ENCODE measurements around the gene RWDD2A.
"Not testable (repeated sequence)": the region's sequence is repeated elsewhere in the genome, so short reads cannot be mapped to it uniquely, and the experiment has no call there.

Gene RWDD2A

GRCh38 chr6:83192871-83193746, at the start of gene RWDD2A, which contains the start of gene PGM3:
TSS of gene RWDD2A (plus strand) at chr6:83193357. CDS start at chr6:83194452, 1,095 bp downstream.
TSS of gene PGM3 (minus strand) at chr6:83193265. CDS start at chr6:83191012, 2,253 bp downstream.
- peak; percentile 71 to 85 (median 75) for DNase-seq (ENCODE audit: low read depth in 3 of 3)

DNA sequence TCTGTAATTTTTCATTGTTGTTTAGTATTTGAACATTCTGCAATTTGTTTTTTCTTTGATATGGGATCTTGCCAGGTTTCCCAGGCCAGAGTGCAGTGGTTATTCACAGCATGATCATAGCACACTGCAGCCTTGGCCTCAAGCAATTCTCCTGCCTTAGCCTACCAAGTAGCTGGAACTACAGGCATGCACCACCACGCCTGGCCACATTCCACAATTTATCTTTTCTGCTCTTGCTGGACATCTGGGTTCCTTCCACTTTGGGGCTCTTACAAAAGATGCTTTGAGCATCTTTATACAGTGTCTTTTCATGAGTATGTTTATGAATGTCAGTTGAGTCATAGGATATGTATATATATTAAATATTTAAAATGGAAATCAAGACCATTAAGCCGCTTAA, 42.0 kb upstream of the RWDD2A start:
- DNase-seq (ENCODE audit: low read depth in 3 of 3), result no peak

- DNase-seq (ENCODE audit: low read depth in 3 of 3), result no peak
Observed at GRCh38 chr6:83152913-83153312, 40.2 kb upstream of the RWDD2A start.

- no peak for DNase-seq (ENCODE audit: low read depth in 3 of 3)
Observed at GRCh38 chr6:83153883-83154521, 39.2 kb upstream of the RWDD2A start.

- no peak for DNase-seq (ENCODE audit: low read depth in 3 of 3)
Observed at GRCh38 chr6:83155794-83156193, 37.4 kb upstream of the RWDD2A start.

DNA sequence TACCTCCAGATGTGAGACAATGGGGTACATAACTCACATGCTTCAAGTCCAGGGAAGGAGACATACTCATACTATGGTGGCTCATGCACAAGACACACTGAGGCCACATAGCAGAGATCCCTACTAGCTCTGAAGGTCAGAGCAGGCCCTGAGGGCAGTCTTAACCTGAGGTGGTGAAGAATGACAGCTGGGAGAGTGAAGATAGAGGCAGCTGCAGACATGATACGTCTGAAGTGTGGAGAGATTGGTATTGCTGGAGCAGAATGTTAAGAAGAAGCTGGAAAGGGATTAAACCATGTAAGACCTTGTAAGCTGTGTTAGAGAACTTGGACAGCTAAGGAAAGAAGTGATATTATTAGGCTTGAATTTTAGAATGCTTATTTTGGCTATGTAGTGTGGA, 33.0 kb upstream of the RWDD2A start:
- DNase-seq (ENCODE audit: low read depth in 3 of 3), result no peak

- DNase-seq (ENCODE audit: low read depth in 3 of 3), result no peak
Observed at GRCh38 chr6:83167726-83168278, 25.4 kb upstream of the RWDD2A start.

DNA sequence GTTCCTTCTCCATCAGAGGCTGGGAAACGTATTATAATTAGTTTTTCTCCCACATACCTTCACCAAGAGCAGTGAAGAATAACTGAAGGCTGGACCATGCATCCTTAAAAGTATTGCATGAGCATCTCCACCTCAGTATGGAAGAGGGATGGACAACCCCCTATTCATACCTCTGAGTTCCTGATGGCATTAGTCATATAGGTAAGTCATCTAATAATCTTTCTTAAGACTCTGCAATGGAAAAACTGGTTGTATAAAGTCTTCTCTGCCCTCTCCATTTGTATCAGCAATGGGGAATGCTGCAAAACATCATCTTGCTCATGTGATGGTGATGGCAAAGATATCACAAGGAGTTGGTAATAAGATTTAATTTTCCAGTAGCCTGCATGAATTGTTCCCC, 24.6 kb upstream of the RWDD2A start:
- no peak for DNase-seq (ENCODE audit: low read depth in 3 of 3)

GRCh38 chr6:83169106-83169505, 24.1 kb upstream of the RWDD2A start:
- no peak for DNase-seq (ENCODE audit: low read depth in 3 of 3)

DNA sequence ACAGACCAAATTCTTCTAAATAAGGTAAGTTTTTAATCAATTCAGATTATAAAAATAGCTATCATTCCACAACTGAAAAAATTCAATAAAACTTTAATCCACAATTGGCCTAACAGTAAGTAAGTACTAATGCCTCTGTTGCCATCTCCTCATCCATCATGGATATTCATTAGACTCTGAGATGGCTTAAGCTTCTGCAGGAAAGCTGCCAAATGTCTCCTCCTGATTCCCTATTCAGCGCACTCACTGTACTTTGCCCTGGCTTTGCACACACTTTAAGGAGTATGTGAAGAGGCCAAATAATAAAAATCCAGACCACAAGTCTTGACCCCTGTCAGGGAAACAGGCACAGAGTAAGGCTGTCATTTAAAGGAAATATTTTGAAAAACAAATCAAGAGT, 23.6 kb upstream of the RWDD2A start:
- no peak for DNase-seq (ENCODE audit: low read depth in 3 of 3)

- DNase-seq (ENCODE audit: low read depth in 3 of 3), result no peak
Observed at GRCh38 chr6:83176246-83176645, 16.9 kb upstream of the RWDD2A start.

GRCh38 chr6:83180426-83180950, 12.7 kb upstream of the RWDD2A start:
- no peak for DNase-seq (ENCODE audit: low read depth in 3 of 3)

DNA sequence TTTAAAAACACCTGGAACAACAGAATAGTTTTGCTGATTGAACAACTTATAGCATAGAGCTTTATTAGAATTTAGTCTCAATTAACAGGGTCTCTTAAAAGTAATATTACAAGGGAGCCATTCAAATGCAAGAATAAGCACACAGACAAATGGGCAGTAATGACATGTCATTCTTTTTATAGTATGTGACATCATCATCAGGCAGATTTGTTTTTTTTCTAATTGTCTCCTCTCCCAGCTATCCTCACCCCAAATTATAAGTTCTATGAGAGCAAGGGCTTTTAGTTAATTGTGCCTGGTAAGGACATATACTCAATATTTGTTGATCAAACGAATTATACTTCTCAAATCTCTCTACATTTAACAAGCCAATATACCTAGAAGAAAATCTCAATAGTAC, 11.0 kb upstream of the RWDD2A start:
- no peak for DNase-seq (ENCODE audit: low read depth in 3 of 3)

GRCh38 chr6:83183082-83183828, 9.9 kb upstream of the RWDD2A start:
- DNase-seq (ENCODE audit: low read depth in 3 of 3), result no peak

DNA sequence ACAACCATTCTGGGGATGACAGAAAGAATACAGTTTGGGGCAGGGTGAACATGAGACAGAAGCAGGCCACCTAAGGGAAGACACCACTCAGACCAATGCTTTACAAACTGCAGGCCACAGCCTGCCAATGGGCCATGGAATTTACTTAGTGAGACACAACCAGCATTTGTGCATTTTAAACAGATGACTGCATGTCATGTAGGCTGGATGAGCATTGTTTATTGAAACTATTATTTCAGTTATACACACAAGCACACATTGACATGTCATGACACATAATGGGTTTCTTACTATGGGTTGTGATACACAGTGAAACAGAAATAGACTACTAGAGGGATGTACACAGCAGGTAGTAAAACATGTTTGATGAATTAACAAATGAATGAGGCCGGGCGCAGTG, 8.1 kb upstream of the RWDD2A start:
- DNase-seq (ENCODE audit: low read depth in 3 of 3), result no peak

DNA sequence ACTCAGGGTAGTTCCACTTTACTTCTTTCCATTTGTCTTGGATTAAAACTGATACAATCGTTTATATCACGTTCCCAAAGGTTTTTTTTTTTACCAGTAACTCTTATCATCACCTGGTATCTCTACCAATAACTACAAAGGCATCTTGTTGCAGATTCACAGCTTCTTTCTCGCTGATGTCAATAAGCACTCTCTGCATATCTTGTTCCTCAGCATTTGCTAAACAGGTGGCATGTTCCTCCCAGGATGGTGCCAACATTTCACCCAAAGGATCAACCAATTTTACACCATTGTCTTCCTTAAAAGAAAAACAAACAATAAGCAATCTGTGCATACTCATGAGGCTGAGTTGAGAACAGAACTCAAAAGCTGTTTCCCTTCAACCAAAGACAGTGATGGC, 4.7 kb upstream of the RWDD2A start:
- no peak for DNase-seq (ENCODE audit: low read depth in 3 of 3)

- no peak for DNase-seq (ENCODE audit: low read depth in 3 of 3)
Observed at GRCh38 chr6:83190626-83191025, 2.5 kb upstream of the RWDD2A start.

- DNase-seq (ENCODE audit: low read depth in 3 of 3), result not testable (repeated sequence)
Observed at GRCh38 chr6:83191974-83192373, 1.2 kb upstream of the RWDD2A start.

- no peak for DNase-seq (ENCODE audit: low read depth in 3 of 3)
Observed at GRCh38 chr6:83192456-83192855, 701 bp upstream of the RWDD2A start.

DNA sequence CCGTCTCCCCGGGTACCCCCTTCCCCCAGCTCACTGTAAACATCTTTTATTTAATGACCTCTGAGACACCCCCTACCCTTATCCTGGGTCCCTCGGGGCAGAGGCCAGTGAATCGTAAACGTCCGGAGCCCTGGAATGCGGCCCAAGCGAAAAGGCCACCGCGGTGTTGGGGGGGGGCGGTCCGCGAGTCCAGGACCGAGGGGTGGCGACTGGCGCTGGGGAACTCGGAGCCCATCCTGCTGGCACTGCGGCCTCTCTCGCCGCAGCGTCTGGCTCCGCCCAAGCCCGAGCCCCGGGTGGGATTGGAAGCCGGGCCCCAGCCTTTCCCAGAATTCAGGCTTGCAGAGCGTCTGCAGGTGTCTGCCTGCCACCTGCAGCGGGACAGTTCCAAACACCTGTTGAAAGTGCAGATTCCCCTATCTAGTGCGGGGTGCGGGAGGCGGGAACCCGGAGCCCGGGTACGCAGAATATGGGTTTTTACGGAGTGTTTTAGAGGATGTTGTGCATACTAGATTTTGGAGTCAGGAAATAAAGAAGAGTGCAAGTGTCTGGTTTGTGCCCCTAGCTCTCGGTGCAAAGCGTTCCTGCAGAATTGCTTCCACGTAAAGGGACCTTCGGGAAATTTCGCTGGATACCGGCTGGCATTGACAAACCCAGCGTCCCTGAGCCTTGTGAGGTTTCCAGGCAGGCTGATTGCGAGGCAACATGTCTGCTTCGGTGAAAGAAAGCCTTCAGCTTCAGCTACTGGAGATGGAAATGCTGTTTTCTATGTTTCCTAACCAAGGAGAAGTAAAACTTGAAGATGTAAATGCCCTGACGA, 800 bp downstream of the RWDD2A start:
- DNase-seq (ENCODE audit: low read depth in 3 of 3), result peak in 1 of 3 experiments; percentile 11

All from stimulated activated CD4-positive, alpha-beta T cell treated with anti-CD3 and anti-CD28 coated beads, TNF-alpha, amount 100 ng/mL, for 24 hours (primary cell).